Upper lobe of left lung (tissue), 6 donors: ENCODE results near the gene C6orf62. TPM values are rescaled to one million over a fixed set of nuclear protein-coding genes. Genes with fewer than 3 reads are reported as not detected.
"Not testable (repeated sequence)": the region's sequence is repeated elsewhere in the genome, so short reads cannot be mapped to it uniquely, and the experiment has no call there.

Source experiments
- ATAC-seq, 2 donors: fragments of 200-7000 bp; cut with Tn5 transposase; one replicate each; pipeline ENCODE4 v1.9.1; 2022; ENCODE audit warnings: mild to moderate bottlenecking in 2 of 2, moderate library complexity in 2 of 2; ENCODE audit not compliant: low FRiP score in 2 of 2
- DNase-seq, 2 donors: peaks; one replicate each; pipeline ENCODE4 v3.0.0-alpha.2; 2019 to 2020
- H3K27ac ChIP-seq, 4 donors: fragments of 200-600 bp; sonication (generic); one replicate each; pipeline ENCODE4 v1.5.1; 2016 to 2019
- H3K27me3 ChIP-seq, 4 donors: fragments of 200-600 bp; sonication (generic); one replicate each; pipeline ENCODE4 v1.5.1; 2017 to 2019
- H3K36me3 ChIP-seq, 4 donors: fragments of 200-600 bp; sonication (generic); one replicate each; pipeline ENCODE4 v1.5.1; 2016 to 2019
- H3K4me1 ChIP-seq, 4 donors: fragments of 200-600 bp; sonication (generic); one replicate each; pipeline ENCODE4 v1.5.1; 2018 to 2019
- H3K4me3 ChIP-seq, 4 donors: fragments of 200-600 bp; sonication (generic); one replicate each; pipeline ENCODE4 v1.5.1; 2017 to 2019; ENCODE audit warnings: mild to moderate bottlenecking in 2 of 4, moderate library complexity in 1 of 4
- H3K9me3 ChIP-seq, 4 donors: fragments of 200-600 bp; sonication (generic); one replicate each; pipeline ENCODE4 v1.5.1; 2018 to 2019
- CTCF ChIP-seq, 6 experiments: fragments of 450-650 bp in 4 of 6; fragments of 200-600 bp in 2 of 6; sonication (generic) in 2 of 6; IDR thresholded peaks; one replicate each; pipeline ENCODE4 v1.5.1; 2016 to 2019; ENCODE audit warnings: antibody characterized with exemption in 6 of 6
- EP300 ChIP-seq, 4 donors: sonication (generic); formaldehyde crosslinking; IDR thresholded peaks; one replicate each; pipeline ENCODE4 v1.5.1; 2017; ENCODE audit warnings: antibody characterized with exemption in 4 of 4, control low read depth in 2 of 4
- POLR2A ChIP-seq, 4 donors: fragments of 450-650 bp; IDR thresholded peaks; one replicate each; pipeline ENCODE4 v1.5.1; 2016 to 2017; ENCODE audit warnings: antibody characterized with exemption in 4 of 4, mild to moderate bottlenecking in 2 of 4
- POLR2AphosphoS5 ChIP-seq, 2 donors: sonication (generic); formaldehyde crosslinking; IDR thresholded peaks; one replicate each; pipeline ENCODE4 v1.5.1; 2017; ENCODE audit warnings: antibody characterized with exemption in 2 of 2
- WGBS, 2 donors: methylation state at CpG; one replicate each; pipeline ENCODE4 v1.1.5; 2017 to 2018; 5-methylcytosine and 5-hydroxymethylcytosine counted together
- total RNA-seq, 6 donors: library from RNA; depleted of rRNA in 4 of 6; stranded (reverse); fragments of >200 nt in 4 of 6; gene quantifications; one replicate each; pipeline versions ENCODE4 v1.1.0 to v1.2.1, GENCODE V29; 2016 to 2021
- donor health status: DM: no; HTN: no; CAD: no; lungs with moderate emphysema.
- donor health status: DM: no; HTN: yes; CAD: no; lungs with severe emphysema.

Gene C6orf62
- total RNA-seq, 6 donors from 2014 or later, result 41.9 to 131 (median 95.3) TPM

DNA sequence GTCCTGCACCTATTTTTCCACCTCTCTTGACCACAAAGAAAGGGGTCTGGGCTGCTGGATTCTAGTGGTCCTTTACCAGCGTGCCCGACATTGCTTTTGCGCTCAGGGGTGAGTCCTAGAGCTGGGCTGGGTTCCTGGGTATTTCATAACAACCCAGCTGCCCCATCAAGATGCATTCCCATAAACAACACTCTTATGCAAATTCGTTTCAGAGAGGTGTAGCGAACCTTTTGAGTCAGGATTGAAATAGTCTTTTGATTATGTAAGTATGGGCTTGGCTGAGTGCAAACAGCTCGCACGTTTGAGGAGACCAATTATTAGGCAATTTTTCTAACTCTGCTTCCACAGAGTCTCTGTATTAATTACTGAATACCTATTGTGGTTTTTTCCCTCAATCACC is 38.4 kb downstream of the C6orf62 start:
- Histone ChIP-seq H3K27me3 (no peaks in the 10 kb centered on the region), H3K4me1 (peaks cover 0 to 7% (median 2%) of the 10 kb centered on the region in 4 donors), H3K4me3 (no peak overlapping the region), H3K27ac (peak overlapping the region; percentile 24 to 58 (median 40)), H3K9me3 (no peaks in the 10 kb centered on the region), H3K36me3 (no peaks in the 10 kb centered on the region)
- TF ChIP-seq POLR2A (IDR thresholded peaks at IDR 0.05), result no peak
- peak in 1 of 4 donors; percentile 61 for TF ChIP-seq EP300 (IDR thresholded peaks at IDR 0.05)
- peak in 1 of 2 donors; percentile 31 for TF ChIP-seq POLR2AphosphoS5 (IDR thresholded peaks at IDR 0.05)
- no peak for TF ChIP-seq CTCF (IDR thresholded peaks at IDR 0.05)
- peak in 1 of 2 donors; percentile 59 for DNase-seq
- WGBS, 2 donors, result 61 to 64% methylated on average over 7 of the region's 7 CpGs
- ATAC-seq, result no peak

DNA sequence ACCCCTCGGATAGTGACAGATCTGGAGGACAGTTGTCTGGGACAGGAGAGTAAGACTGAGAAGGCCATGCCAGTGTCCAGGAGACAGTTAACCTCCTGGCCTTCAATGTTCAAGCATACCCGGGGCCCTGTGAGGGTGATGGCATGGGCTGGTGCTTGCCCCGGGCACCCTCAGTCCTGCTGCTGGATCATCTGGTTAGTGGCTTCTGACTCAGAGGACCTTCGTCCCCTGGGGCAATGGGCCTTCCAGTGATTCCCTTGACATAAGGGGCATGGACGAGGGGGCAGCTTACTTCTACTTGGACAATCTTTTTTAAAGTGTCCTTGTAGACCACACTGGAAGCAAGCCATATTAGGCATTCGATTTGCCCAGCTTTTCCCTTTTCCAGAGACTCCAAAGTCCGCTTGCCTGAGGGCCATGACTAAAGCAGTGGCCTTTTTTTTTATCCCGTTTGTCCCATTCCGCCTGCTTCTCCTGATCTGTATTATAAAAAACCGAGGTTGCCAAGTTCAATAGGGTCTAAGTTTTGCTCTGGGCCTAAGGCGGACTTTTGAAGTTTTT is 40.1 kb downstream of the C6orf62 start:
- not testable (repeated sequence) for H3K4me1 ChIP-seq, H3K4me3 ChIP-seq, H3K27ac ChIP-seq, DNase-seq, H3K9me3 ChIP-seq, ATAC-seq, H3K36me3 ChIP-seq, H3K27me3 ChIP-seq
- WGBS, 2 donors, result 93 to 96% methylated on average over 11 of the region's 11 CpGs

DNA sequence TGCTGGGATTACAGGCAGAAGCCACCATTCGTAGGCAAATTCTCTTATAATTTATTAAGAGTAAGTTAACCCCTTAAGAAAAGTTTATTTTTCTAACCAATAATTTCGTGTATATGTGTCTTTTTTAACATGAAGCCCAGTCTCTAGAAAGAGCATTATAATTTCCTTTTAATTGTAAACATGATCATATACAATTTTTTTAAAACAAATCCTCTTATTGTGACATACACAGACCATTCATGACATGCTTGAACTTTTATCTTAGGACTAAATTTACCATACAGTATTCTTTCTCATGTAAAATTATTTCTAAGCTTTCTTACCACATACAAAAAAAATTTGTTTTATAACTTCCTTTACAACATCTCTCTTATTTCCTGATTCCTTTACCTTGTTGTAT is 45.3 kb downstream of the C6orf62 start:
- Histone ChIP-seq H3K27ac (no peak overlapping the region), H3K4me3 (no peak overlapping the region), H3K36me3 (no peaks in the 10 kb centered on the region), H3K9me3 (peaks cover 0 to 12% (median 5%) of the 10 kb centered on the region in 4 donors), H3K27me3 (no peaks in the 10 kb centered on the region), H3K4me1 (peaks cover 0 to 3% (median 0%) of the 10 kb centered on the region in 4 donors)
- TF ChIP-seq EP300 (IDR thresholded peaks at IDR 0.05), result no peak
- no peak for TF ChIP-seq POLR2AphosphoS5 (IDR thresholded peaks at IDR 0.05)
- no peak for TF ChIP-seq POLR2A (IDR thresholded peaks at IDR 0.05)
- TF ChIP-seq CTCF (IDR thresholded peaks at IDR 0.05), result no peak
- no peak for DNase-seq
- WGBS, 2 donors, result 80 to 89% methylated on average over 2 of the region's 2 CpGs
- ATAC-seq, result no peak

DNA sequence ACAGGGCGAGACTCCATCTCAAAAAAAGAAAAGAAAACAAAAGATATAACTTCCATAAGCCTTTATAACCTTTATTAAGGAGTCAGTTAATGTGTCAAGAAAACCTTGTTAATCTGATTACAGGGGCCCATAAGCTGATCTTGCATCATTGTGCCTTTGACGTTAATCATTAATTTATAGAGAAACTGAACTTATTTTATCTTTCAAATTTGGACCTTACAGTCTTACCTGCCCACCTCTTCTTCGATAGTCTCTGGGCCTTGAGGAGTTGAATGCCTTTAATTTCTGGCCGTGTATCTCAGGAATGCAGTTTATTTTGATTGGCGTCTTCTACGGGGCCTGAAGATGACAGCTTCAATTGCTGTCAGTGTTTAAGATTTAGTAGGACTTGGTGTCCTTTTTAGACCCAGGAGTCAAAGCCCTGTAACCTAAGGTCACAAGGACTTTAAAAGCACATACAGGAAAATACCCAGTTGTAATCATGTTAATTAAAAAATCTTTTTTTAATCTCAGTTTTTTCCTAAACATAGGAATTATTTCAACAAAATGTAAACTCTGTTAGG is 46.3 kb downstream of the C6orf62 start:
- Histone ChIP-seq H3K27ac (no peak overlapping the region), H3K4me3 (no peak overlapping the region), H3K4me1 (peaks cover 7 to 12% (median 8%) of the 10 kb centered on the region in 4 donors), H3K9me3 (peaks cover 0 to 12% (median 5%) of the 10 kb centered on the region in 4 donors), H3K36me3 (no peaks in the 10 kb centered on the region), H3K27me3 (no peaks in the 10 kb centered on the region)
- DNase-seq (no peak), ATAC-seq (no peak)
- 90 to 94% methylated on average over 6 of the region's 6 CpGs for WGBS, 2 donors
- TF ChIP-seq POLR2A (IDR thresholded peaks at IDR 0.05) (no peak), EP300 (IDR thresholded peaks at IDR 0.05) (no peak), CTCF (IDR thresholded peaks at IDR 0.05) (no peak), POLR2AphosphoS5 (IDR thresholded peaks at IDR 0.05) (no peak)

GRCh38 chr6:24671077-24671476 is 47.9 kb downstream of the C6orf62 start:
- not testable (repeated sequence) for H3K4me3 ChIP-seq, DNase-seq, H3K27ac ChIP-seq, ATAC-seq, H3K36me3 ChIP-seq, H3K27me3 ChIP-seq
- Histone ChIP-seq H3K9me3 (peaks cover 0 to 12% (median 5%) of the 10 kb centered on the region in 4 donors), H3K4me1 (peaks cover 10 to 16% (median 11%) of the 10 kb centered on the region in 4 donors)
- 96 to 97% methylated on average over 4 of the region's 4 CpGs for WGBS, 2 donors

DNA sequence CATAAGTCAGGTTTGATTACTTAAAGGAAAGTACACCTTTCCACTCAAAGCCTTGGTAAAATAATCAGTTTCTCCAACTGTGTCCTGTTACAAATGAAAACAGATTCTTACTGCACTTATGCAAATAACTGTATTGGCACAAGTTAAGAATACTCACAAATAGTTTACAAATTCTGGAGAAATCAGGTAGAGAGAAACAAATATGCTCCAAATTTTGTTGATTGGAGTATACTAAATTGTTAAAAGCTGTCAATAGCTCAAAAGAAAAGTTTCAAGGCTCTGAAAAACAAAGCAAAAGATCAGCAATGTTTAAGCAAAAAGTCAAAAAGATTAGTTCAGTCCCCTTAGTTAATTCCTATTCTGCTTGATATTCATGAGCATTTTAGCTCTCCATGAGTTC is 48.5 kb downstream of the C6orf62 start:
- H3K9me3 ChIP-seq, result peaks cover 0 to 12% (median 5%) of the 10 kb centered on the region in 4 donors
- not testable (repeated sequence) for H3K27ac ChIP-seq, DNase-seq, H3K36me3 ChIP-seq, H3K4me3 ChIP-seq, ATAC-seq, H3K27me3 ChIP-seq
- peaks cover 14 to 21% (median 16%) of the 10 kb centered on the region in 4 donors for H3K4me1 ChIP-seq
